Endothelial cell of umbilical vein (primary cell): ENCODE results near the gene LLCFC1.

ENCODE experiments used
- POLR2A ChIP-seq: IDR thresholded peaks from 2 replicates; pipeline ENCODE4 v1.6.1; 2012; ENCODE audit warnings: low read depth, mild to moderate bottlenecking, control low read depth, low read length
- POLR2AphosphoS5 ChIP-seq: IDR thresholded peaks from 2 replicates; pipeline ENCODE4 v1.6.1; 2012; ENCODE audit warnings: low read depth, mild to moderate bottlenecking, control low read depth, low read length, moderate library complexity; ENCODE audit not compliant: insufficient read depth
- TF ChIP-seq, protein P1 (sequence below), 2 donors: IDR thresholded peaks; 1 replicate in 1 of 2; 2 replicates in 1 of 2; pipeline ENCODE4 v1.5.1; 2011; ENCODE audit warnings: low read length in 2 of 2, mild to moderate bottlenecking in 2 of 2, moderate library complexity in 2 of 2, control low read depth in 1 of 2, inconsistent platforms in 1 of 2, low read depth in 1 of 2; ENCODE audit not compliant: insufficient read depth in 1 of 2; ENCODE audit errors: extremely low read depth in 1 of 2

DNA sequence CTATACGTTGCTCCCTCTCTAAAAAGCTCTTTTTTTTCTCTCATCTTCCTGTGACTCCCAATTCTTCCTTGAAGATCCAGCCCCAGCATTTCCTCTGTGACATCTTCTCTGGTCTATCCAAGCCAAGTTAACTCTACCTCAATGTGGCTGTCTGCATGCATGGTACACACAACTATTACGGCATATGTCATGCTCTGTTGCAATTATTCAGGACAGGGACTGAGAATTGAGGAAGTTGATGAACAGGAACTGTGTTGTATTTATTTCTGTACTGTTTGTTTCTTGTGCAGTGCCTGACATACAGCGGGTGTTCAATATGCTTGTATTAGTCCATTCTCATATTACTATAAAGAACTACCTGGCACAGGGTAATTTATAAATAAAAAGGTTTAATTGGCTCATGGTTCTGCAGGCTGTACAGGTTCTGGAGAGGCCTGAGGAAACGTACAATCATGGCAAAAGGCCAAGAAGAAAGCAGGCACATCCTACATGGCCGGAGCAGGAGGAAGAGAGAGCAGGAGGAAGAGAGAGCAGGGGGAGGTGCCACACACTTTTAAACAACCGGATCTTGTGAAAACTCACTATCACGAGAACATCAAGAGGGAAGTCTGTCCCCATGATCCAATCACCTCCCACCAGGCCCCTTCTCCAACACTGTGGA lies 12.1 kb upstream of the LLCFC1 start:
- no peak for TF ChIP-seq POLR2A
- TF ChIP-seq, protein P1, sequence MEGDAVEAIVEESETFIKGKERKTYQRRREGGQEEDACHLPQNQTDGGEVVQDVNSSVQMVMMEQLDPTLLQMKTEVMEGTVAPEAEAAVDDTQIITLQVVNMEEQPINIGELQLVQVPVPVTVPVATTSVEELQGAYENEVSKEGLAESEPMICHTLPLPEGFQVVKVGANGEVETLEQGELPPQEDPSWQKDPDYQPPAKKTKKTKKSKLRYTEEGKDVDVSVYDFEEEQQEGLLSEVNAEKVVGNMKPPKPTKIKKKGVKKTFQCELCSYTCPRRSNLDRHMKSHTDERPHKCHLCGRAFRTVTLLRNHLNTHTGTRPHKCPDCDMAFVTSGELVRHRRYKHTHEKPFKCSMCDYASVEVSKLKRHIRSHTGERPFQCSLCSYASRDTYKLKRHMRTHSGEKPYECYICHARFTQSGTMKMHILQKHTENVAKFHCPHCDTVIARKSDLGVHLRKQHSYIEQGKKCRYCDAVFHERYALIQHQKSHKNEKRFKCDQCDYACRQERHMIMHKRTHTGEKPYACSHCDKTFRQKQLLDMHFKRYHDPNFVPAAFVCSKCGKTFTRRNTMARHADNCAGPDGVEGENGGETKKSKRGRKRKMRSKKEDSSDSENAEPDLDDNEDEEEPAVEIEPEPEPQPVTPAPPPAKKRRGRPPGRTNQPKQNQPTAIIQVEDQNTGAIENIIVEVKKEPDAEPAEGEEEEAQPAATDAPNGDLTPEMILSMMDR (IDR thresholded peaks at IDR 0.05; ENCODE audit: extremely low read depth in 1 of 2, insufficient read depth in 1 of 2, low read depth in 1 of 2, low read length in 2 of 2): no peak
- TF ChIP-seq POLR2AphosphoS5: no peak
